Colonic mucosa (tissue), 4 donors: Measurements from ENCODE around the gene OR1D5. TPM values are rescaled to one million over a fixed set of nuclear protein-coding genes. Genes with fewer than 3 reads are reported as not detected.

Source experiments
- DNase-seq: peaks from one replicate; pipeline ENCODE4 v3.0.0-alpha.2; 2020
- H3K27ac ChIP-seq: fragments of 200-600 bp; one replicate; pipeline ENCODE4 v1.8.0; 2021
- H3K27me3 ChIP-seq: fragments of 200-600 bp; one replicate; pipeline ENCODE4 v1.8.0; 2021
- H3K36me3 ChIP-seq: fragments of 200-600 bp; one replicate; pipeline ENCODE4 v1.8.0; 2021
- H3K4me1 ChIP-seq: fragments of 200-600 bp; one replicate; pipeline ENCODE4 v1.8.0; 2021; ENCODE audit warnings: mild to moderate bottlenecking
- H3K4me3 ChIP-seq: fragments of 200-600 bp; one replicate; pipeline ENCODE4 v1.8.0; 2021
- H3K9ac ChIP-seq, 2 donors: one replicate each; pipeline ENCODE4 v1.7.0; 2013; ENCODE audit warnings: control low read depth in 2 of 2, low read depth in 2 of 2, low read length in 2 of 2
- H3K9me3 ChIP-seq: fragments of 200-600 bp; one replicate; pipeline ENCODE4 v1.8.0; 2021
- intact Hi-C: fragments of 100-400 bp; cut with DNase I; formaldehyde crosslinking; loops from one replicate; pipeline ENCODE4 v1.14.1; 2022
- total RNA-seq, 2 donors: library from RNA; stranded (reverse); fragmentation: NEBNext Ultra II Directional in 1 of 2; extraction: Animal tissue kit (Norgen Biotek cat#: 25700) in 1 of 2; gene quantifications; one replicate each; pipeline ENCODE4 v1.2.1, GENCODE V29; 2021
- TF ChIP-seq, protein P1 (sequence below): fragments of 200-600 bp; IDR thresholded peaks from one replicate; pipeline ENCODE4 v1.8.0; 2022; ENCODE audit warnings: antibody characterized with exemption, mild to moderate bottlenecking
- donor health status: healthy.
- donor health status: DM: no; HTN: no; CAD: no.
- donor health status: DM: no; HTN: no; CAD: no.

Gene OR1D5
- total RNA-seq, 2 donors from 2014 or later: not detected

DNA sequence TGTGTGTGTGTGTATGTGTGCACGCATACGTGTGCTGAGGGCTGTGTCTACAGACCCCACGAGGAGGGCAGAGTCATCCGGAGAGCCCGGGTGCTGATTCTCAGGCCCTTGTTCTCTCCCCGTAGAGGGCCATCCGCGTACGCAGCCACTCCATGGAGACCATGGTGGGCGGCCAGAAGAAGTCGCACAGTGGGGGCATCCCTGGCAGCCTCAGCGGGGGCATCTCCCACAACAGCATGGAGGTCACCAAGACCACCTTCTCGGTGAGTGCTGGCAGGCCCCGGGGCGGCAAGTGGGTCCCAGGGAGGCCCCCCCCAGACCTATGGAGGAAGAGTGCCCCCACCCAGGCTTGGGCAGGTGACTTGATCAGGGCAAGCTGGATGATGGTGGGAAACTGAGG, 45.5 kb downstream of the OR1D5 start:
- peaks cover 5% of the 10 kb centered on the region for H3K36me3 ChIP-seq
- H3K4me1 ChIP-seq: no peaks in the 10 kb centered on the region
- H3K27me3 ChIP-seq: no peaks in the 10 kb centered on the region
- intact Hi-C loops: no loop called here
- H3K9me3 ChIP-seq: no peaks in the 10 kb centered on the region
- TF ChIP-seq, protein P1, sequence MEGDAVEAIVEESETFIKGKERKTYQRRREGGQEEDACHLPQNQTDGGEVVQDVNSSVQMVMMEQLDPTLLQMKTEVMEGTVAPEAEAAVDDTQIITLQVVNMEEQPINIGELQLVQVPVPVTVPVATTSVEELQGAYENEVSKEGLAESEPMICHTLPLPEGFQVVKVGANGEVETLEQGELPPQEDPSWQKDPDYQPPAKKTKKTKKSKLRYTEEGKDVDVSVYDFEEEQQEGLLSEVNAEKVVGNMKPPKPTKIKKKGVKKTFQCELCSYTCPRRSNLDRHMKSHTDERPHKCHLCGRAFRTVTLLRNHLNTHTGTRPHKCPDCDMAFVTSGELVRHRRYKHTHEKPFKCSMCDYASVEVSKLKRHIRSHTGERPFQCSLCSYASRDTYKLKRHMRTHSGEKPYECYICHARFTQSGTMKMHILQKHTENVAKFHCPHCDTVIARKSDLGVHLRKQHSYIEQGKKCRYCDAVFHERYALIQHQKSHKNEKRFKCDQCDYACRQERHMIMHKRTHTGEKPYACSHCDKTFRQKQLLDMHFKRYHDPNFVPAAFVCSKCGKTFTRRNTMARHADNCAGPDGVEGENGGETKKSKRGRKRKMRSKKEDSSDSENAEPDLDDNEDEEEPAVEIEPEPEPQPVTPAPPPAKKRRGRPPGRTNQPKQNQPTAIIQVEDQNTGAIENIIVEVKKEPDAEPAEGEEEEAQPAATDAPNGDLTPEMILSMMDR: no peak
- no peak overlapping the region for H3K9ac ChIP-seq
- H3K4me3 ChIP-seq: no peak overlapping the region
- no peak for DNase-seq
- no peak overlapping the region for H3K27ac ChIP-seq

DNA sequence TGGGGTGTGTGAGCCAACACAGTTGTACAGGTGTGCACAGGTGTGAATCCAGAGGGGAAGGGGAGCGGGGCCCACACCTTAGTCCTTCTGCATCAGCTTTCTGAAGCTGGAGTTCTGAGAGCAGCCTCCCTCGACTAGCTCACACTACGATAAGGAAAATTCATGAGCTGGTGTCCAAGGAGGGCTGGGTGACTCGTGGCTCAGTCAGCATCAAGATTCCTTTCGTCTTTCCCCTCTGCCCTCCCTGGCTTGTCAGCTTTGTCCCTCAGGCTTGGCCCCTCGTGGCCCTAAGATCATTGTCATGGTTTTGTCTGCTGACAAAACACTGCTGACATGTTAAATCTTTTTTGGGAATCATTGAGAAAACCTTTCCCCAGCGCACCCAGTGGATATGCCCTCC, 47.5 kb downstream of the OR1D5 start:
- Histone ChIP-seq H3K9ac (no peak overlapping the region), H3K9me3 (no peaks in the 10 kb centered on the region), H3K27me3 (no peaks in the 10 kb centered on the region), H3K36me3 (peaks cover 5% of the 10 kb centered on the region), H3K27ac (no peak overlapping the region), H3K4me3 (no peak overlapping the region), H3K4me1 (no peaks in the 10 kb centered on the region)
- no peak for DNase-seq
- TF ChIP-seq, protein P1: no peak
- intact Hi-C loops: no loop called here

DNA sequence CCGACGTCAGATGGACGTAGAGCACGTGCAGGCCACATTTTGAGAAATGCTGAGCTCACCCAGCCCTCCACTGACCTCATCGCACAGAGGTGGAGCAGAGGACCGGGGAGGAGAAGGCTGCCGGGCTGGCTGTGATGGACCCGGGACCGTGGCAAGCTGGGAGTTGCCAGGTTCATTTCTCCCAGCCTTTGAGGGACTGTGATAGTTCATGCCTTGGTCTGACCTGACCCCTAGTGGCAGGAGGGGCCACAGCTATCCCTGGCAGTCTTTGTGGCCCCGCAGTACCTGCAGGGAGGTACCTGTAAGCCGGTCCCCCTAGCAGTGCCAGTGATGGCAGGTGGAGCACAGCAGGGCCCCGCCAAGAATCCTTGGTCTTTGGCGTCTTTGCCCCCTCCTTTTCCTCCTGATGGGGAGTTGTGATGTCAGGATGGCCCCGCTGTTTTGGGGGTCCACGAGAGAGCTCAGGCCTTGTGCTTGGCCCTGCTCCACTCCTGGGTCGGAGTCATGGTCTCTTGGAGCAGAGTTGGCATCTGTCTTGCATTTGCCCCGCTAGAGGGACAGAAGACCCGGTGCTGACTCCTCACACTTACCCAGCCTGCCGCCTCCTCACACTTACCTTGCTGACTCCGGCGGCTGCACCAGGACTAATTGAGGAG, 50.4 kb downstream of the OR1D5 start:
- peak; percentile 68 for DNase-seq
- Histone ChIP-seq H3K9me3 (no peaks in the 10 kb centered on the region), H3K4me1 (no peaks in the 10 kb centered on the region), H3K9ac (no peak overlapping the region), H3K27me3 (no peaks in the 10 kb centered on the region), H3K27ac (no peak overlapping the region), H3K36me3 (no peaks in the 10 kb centered on the region), H3K4me3 (no peak overlapping the region)
- TF ChIP-seq, protein P1: peak; percentile 72
- intact Hi-C loops: loop anchor here (5.0 kb wide), 2 partner anchors 166 to 186 kb away; no protein-coding TSS in a partner anchor

Other genes starting within 250 kb of the OR1D5 start
- gene OR1D2, start 40.8 kb upstream of the OR1D5 start, total RNA-seq: not detected
- not detected for gene OR1G1, start 63.9 kb upstream of the OR1D5 start, total RNA-seq
- not detected for gene OR1A2, start 133.9 kb upstream of the OR1D5 start, total RNA-seq
- gene OR1A1, start 144.1 kb upstream of the OR1D5 start, total RNA-seq: not detected
- not detected for gene OR3A1, start 234.8 kb upstream of the OR1D5 start, total RNA-seq